NCI-H1092 (cell line): Measurements from ENCODE around the gene MAP3K7.
A peak's percentile ranks its signal among the peaks of the same experiment; 100 is the strongest.

Experiments used
- DNase-seq: peaks from one replicate; lab custom pipeline; 2025; lab: John Stamatoyannopoulos, UW

The MAP3K7 gene

GRCh38 chr6:90586836-90587638 lies at the start of gene MAP3K7:
Gene MAP3K7 (minus strand): TSS chr6:90587072. CDS start chr6:90586883, 189 bp downstream.
- DNase-seq: peak; percentile 86

GRCh38 chr6:90631046-90631445 lies 44.2 kb upstream of the MAP3K7 start:
- no peak for DNase-seq

- DNase-seq: no peak
Measured at GRCh38 chr6:90621581-90621980, 34.7 kb upstream of the MAP3K7 start.

- DNase-seq: no peak
Measured at GRCh38 chr6:90619221-90619620, 32.3 kb upstream of the MAP3K7 start.

GRCh38 chr6:90612313-90612680 lies 25.4 kb upstream of the MAP3K7 start:
- no peak for DNase-seq

GRCh38 chr6:90611543-90612312 lies 24.9 kb upstream of the MAP3K7 start:
- DNase-seq: no peak

GRCh38 chr6:90610751-90611542 lies 24.1 kb upstream of the MAP3K7 start:
- DNase-seq: no peak

GRCh38 chr6:90610301-90610750 lies 23.5 kb upstream of the MAP3K7 start:
- no peak for DNase-seq

GRCh38 chr6:90605749-90606340 lies 19.0 kb upstream of the MAP3K7 start:
- DNase-seq: no peak

GRCh38 chr6:90604546-90604945 lies 17.7 kb upstream of the MAP3K7 start:
- no peak for DNase-seq

GRCh38 chr6:90599151-90599550 lies 12.3 kb upstream of the MAP3K7 start:
- DNase-seq: no peak

GRCh38 chr6:90598192-90598951 lies 11.5 kb upstream of the MAP3K7 start:
- no peak for DNase-seq

- no peak for DNase-seq
Measured at GRCh38 chr6:90596967-90597539, 10.2 kb upstream of the MAP3K7 start.

GRCh38 chr6:90595854-90596253 lies 9.0 kb upstream of the MAP3K7 start:
- no peak for DNase-seq

- DNase-seq: no peak
Measured at GRCh38 chr6:90586546-90586835, 381 bp downstream of the MAP3K7 start.

GRCh38 chr6:90584636-90585255 lies 2.1 kb downstream of the MAP3K7 start:
- DNase-seq: no peak

- DNase-seq: no peak
Measured at GRCh38 chr6:90583836-90584481, 2.9 kb downstream of the MAP3K7 start.

GRCh38 chr6:90583179-90583835 lies 3.6 kb downstream of the MAP3K7 start:
- no peak for DNase-seq

GRCh38 chr6:90581146-90581545 lies 5.7 kb downstream of the MAP3K7 start:
- DNase-seq: no peak
